ENCODE data around the gene IKZF3. TPM values are rescaled to one million over a fixed set of nuclear protein-coding genes. Genes with fewer than 3 reads are reported as not detected.

IKZF3 gene
- total RNA-seq, 4 donors from 2014 or later = 0.30 to 1.9 (median 1.0) TPM

DNA sequence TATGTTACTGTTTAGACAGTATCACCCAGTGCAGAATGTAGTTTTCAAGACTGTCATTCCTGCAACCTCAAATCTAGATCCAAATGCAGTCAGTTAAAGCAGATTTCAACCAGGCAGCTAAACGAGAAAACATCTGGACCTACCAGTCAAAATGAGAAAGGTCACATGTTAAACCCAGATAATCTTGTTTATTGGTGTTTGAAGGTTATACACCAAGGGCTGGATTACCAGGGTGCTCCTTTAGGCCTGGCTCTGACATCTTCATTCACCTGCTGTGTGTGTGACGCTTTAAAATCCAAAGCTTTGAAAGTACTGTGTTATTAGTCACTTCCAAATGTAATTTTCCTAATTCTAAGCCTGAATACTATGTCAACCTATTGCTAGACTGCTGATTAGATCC, 54.9 kb downstream of the IKZF3 start:
- TF ChIP-seq POLR2A (IDR thresholded peaks at IDR 0.05) = no peak
- TF ChIP-seq EP300 (IDR thresholded peaks at IDR 0.05) = no peak
- TF ChIP-seq, protein P1, sequence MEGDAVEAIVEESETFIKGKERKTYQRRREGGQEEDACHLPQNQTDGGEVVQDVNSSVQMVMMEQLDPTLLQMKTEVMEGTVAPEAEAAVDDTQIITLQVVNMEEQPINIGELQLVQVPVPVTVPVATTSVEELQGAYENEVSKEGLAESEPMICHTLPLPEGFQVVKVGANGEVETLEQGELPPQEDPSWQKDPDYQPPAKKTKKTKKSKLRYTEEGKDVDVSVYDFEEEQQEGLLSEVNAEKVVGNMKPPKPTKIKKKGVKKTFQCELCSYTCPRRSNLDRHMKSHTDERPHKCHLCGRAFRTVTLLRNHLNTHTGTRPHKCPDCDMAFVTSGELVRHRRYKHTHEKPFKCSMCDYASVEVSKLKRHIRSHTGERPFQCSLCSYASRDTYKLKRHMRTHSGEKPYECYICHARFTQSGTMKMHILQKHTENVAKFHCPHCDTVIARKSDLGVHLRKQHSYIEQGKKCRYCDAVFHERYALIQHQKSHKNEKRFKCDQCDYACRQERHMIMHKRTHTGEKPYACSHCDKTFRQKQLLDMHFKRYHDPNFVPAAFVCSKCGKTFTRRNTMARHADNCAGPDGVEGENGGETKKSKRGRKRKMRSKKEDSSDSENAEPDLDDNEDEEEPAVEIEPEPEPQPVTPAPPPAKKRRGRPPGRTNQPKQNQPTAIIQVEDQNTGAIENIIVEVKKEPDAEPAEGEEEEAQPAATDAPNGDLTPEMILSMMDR (IDR thresholded peaks at IDR 0.05) = no peak

DNA sequence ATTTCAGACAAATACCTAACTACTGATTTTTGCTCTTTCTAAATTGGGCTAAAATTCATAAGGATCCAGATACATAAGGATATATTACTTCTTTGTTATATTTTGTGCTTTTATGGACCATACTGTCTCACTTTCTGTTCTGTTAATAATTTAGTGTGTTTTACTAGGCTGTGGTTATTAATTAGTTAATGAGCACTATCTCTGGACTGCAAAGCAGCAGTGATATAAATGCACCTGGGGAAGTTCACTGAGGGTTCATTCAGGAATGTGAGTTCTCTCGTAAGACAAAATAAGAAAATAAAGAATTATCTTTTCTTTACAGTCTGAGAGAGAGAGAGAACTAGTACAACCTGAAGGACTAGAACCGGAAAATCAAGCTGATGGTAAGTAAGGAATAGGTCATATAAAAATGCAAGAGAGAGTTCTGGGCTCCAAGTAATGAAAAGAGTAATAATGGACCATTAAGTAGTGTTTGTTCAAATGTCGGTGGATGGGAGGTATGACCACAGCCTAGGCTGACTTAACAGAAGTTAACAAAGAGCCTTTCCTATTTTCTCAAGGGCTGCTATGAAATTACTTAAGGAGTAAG, 55.6 kb downstream of the IKZF3 start:
- Histone ChIP-seq H3K4me3 (no peak overlapping the region), H3K36me3 (no peaks in the 10 kb centered on the region), H3K9me3 (no peaks in the 10 kb centered on the region), H3K27ac (no peak overlapping the region), H3K4me1 (no peaks in the 10 kb centered on the region), H3K27me3 (peaks cover 0 to 10% of the 10 kb centered on the region in 2 donors)
- DNase-seq (ENCODE audit: low spot score in 2 of 2) = no peak
- TF ChIP-seq POLR2A (IDR thresholded peaks at IDR 0.05) = no peak
- TF ChIP-seq, protein P1 (IDR thresholded peaks at IDR 0.05) = no peak
- TF ChIP-seq EP300 (IDR thresholded peaks at IDR 0.05) = no peak
- 45 to 50% methylated on average over 3 of the region's 3 CpGs for WGBS, 2 donors

More for the DNA sequence above, 54.9 kb downstream of the IKZF3 start:
- Histone ChIP-seq H3K27me3 (peaks cover 0 to 10% of the 10 kb centered on the region in 2 donors), H3K36me3 (no peaks in the 10 kb centered on the region), H3K9me3 (no peaks in the 10 kb centered on the region), H3K4me1 (no peaks in the 10 kb centered on the region), H3K27ac (no peak overlapping the region), H3K4me3 (no peak overlapping the region)
- no peak for DNase-seq (ENCODE audit: low spot score in 2 of 2)
- 40 to 47% methylated on average over 2 of the region's 2 CpGs for WGBS, 2 donors

DNA sequence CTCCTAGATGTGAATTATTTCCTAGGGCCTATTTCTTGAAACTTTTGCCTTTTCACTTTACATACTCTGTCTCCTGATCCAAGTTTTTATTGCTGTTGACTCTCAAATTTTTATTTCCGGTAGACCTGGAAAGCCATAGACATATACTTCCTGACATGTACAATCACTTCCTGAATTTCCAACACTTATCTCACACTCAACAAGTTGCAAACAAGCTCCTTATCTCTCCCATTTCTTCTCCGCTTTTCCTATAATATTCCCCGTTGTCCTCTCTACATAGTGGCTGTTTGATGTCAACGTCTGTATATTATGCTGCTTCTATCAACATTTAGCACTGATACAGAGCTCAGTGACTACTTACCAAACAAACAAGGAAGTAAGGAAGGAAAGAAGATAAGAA, 59.3 kb downstream of the IKZF3 start:
- Histone ChIP-seq H3K4me1 (no peaks in the 10 kb centered on the region), H3K27me3 (peaks cover 0 to 26% of the 10 kb centered on the region in 2 donors), H3K9me3 (no peaks in the 10 kb centered on the region), H3K27ac (no peak overlapping the region), H3K36me3 (no peaks in the 10 kb centered on the region), H3K4me3 (no peak overlapping the region)
- no peak for DNase-seq (ENCODE audit: low spot score in 2 of 2)
- no peak for TF ChIP-seq EP300 (IDR thresholded peaks at IDR 0.05)
- 63 to 70% methylated on average over 4 of the region's 4 CpGs for WGBS, 2 donors

DNA sequence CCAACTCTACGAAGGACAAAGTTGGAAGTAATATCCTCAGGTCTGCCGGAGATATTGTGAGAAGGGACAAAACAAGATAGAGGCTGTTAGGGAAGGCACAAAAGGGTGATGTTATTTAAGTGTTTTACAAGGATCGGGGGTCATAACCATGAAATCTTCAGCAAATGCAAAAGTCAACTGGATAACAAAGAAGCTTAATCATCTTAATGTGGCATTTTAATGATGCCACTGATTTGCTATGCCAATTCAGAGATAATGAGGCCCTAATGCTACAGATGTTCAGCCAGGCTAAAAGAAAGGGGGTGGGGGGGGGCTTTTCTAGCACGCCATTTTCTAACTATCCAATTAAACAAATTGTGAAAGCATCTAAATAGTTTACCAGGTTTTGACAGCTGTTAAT, 63.1 kb downstream of the IKZF3 start:
- WGBS, 2 donors = 40 to 45% methylated on average over 4 of the region's 4 CpGs
- H3K4me1 ChIP-seq = no peaks in the 10 kb centered on the region
- TF ChIP-seq, protein P1 (IDR thresholded peaks at IDR 0.05) = no peak
- TF ChIP-seq EP300 (IDR thresholded peaks at IDR 0.05) = no peak
- no peak for TF ChIP-seq POLR2A (IDR thresholded peaks at IDR 0.05)
- no peaks in the 10 kb centered on the region for H3K36me3 ChIP-seq
- no peak for DNase-seq (ENCODE audit: low spot score in 2 of 2)
- no peak overlapping the region for H3K4me3 ChIP-seq
- no peak overlapping the region for H3K27ac ChIP-seq
- no peaks in the 10 kb centered on the region for H3K9me3 ChIP-seq
- H3K27me3 ChIP-seq = peaks cover 0 to 20% of the 10 kb centered on the region in 2 donors

DNA sequence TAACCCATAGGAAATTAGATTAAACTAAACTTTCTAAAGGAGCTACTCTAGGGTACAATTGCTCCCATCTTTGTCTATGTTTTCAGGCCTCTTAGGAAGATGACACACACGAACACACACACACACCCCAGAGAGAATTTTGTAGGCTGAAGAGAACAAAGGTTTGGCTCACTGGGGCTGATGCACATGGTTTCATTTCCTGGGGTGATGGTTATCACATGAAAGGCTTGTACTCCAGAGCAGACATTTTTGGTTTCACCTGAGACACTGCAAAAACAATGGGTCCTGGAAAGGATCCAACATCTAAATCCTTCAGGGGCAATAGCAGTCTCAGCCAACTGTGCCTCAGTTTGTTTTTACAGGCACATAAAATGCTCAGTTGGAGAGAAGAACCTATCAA, 63.6 kb downstream of the IKZF3 start:
- Histone ChIP-seq H3K9me3 (no peaks in the 10 kb centered on the region), H3K27me3 (peaks cover 0 to 20% of the 10 kb centered on the region in 2 donors), H3K4me3 (no peak overlapping the region), H3K27ac (no peak overlapping the region), H3K36me3 (no peaks in the 10 kb centered on the region), H3K4me1 (no peaks in the 10 kb centered on the region)
- 33 to 47% methylated on average over 1 of the region's 1 CpG for WGBS, 2 donors
- TF ChIP-seq POLR2A (IDR thresholded peaks at IDR 0.05) (no peak), EP300 (IDR thresholded peaks at IDR 0.05) (no peak)
- TF ChIP-seq, protein P1 (IDR thresholded peaks at IDR 0.05) = no peak
- no peak for DNase-seq (ENCODE audit: low spot score in 2 of 2)
